HepG2 (cell line): ENCODE measurements around the gene SH3GL1. TPM values are rescaled to one million over a fixed set of nuclear protein-coding genes. Genes with fewer than 3 reads are reported as not detected.

Source experiments
- CHD4 ChIP-seq: fragments of 200-600 bp; sonication (generic); IDR thresholded peaks from 2 replicates; pipeline ENCODE4 v1.7.0; 2017; ENCODE audit warnings: mild to moderate bottlenecking, low read length, borderline replicate concordance
- CREM ChIP-seq, 2 experiments: sonication (generic) in 1 of 2; formaldehyde crosslinking in 1 of 2; IDR thresholded peaks; 2 replicates each; pipeline versions ENCODE4 v1.4.0 to v1.6.1; 2016 to 2020; ENCODE audit warnings: antibody characterized with exemption in 1 of 2, mild to moderate bottlenecking in 1 of 2, missing genetic modification reagents in 1 of 2
- GTF3A ChIP-seq: sonication (generic); formaldehyde crosslinking; conservative IDR thresholded peaks from 2 replicates; pipeline ENCODE4 v1.4.0; 2020; ENCODE audit warnings: mild to moderate bottlenecking, missing genetic modification reagents
- HIVEP1 ChIP-seq: sonication (generic); formaldehyde crosslinking; IDR thresholded peaks from 2 replicates; pipeline ENCODE4 v1.4.0; 2020; ENCODE audit warnings: mild to moderate bottlenecking, missing genetic modification reagents
- HOXA5 ChIP-seq: sonication (generic); formaldehyde crosslinking; IDR thresholded peaks from 2 replicates; pipeline ENCODE4 v1.4.0; 2020; ENCODE audit warnings: missing genetic modification reagents
- JUNB ChIP-seq: sonication (generic); formaldehyde crosslinking; IDR thresholded peaks from 2 replicates; pipeline ENCODE4 v1.8.0; 2022; ENCODE audit warnings: missing genetic modification reagents, mild to moderate bottlenecking, borderline replicate concordance
- KDM1A ChIP-seq: IDR thresholded peaks from 2 replicates; pipeline ENCODE4 v1.6.1; 2016; ENCODE audit warnings: missing compliant biosample characterization
- MTA1 ChIP-seq: sonication (generic); formaldehyde crosslinking; IDR thresholded peaks from 2 replicates; pipeline ENCODE4 v1.4.0; 2020; ENCODE audit warnings: missing genetic modification reagents, mild to moderate bottlenecking, borderline replicate concordance
- POLR2G ChIP-seq: fragments of 200-400 bp; formaldehyde crosslinking; IDR thresholded peaks from 2 replicates; pipeline ENCODE4 v1.6.1; 2018; ENCODE audit warnings: mild to moderate bottlenecking, low read depth, low read length, moderate library complexity
- SAP130 ChIP-seq: IDR thresholded peaks from 2 replicates; pipeline ENCODE4 v1.6.1; 2016; ENCODE audit warnings: low read depth
- SP140L ChIP-seq: sonication (generic); formaldehyde crosslinking; IDR thresholded peaks from 2 replicates; pipeline ENCODE4 v1.4.0; 2020; ENCODE audit warnings: missing genetic modification reagents, borderline replicate concordance
- SP2 ChIP-seq: sonication (generic); formaldehyde crosslinking; IDR thresholded peaks from 2 replicates; pipeline ENCODE4 v1.5.1; 2020; ENCODE audit warnings: mild to moderate bottlenecking, missing genetic modification reagents
- SP5 ChIP-seq: IDR thresholded peaks from 2 replicates; pipeline ENCODE4 v1.6.1; 2016; ENCODE audit warnings: low read depth, borderline replicate concordance
- TAF1 ChIP-seq: sonication (generic); formaldehyde crosslinking; IDR thresholded peaks from 2 replicates; pipeline ENCODE4 v1.4.0; 2020; ENCODE audit warnings: missing genetic modification reagents
- TCF7L2 ChIP-seq: IDR thresholded peaks from 2 replicates; pipeline ENCODE4 v1.6.1; 2011; ENCODE audit warnings: mild to moderate bottlenecking, low read depth, low read length, moderate library complexity
- ZBTB1 ChIP-seq: sonication (generic); formaldehyde crosslinking; IDR thresholded peaks from 2 replicates; pipeline ENCODE4 v1.4.0; 2020; ENCODE audit warnings: missing genetic modification reagents, borderline replicate concordance
- ZMYM4 ChIP-seq: sonication (generic); formaldehyde crosslinking; IDR thresholded peaks from 2 replicates; pipeline ENCODE4 v1.8.1; 2023; ENCODE audit warnings: mild to moderate bottlenecking, missing genetic modification reagents
- ZNF232 ChIP-seq: sonication (generic); formaldehyde crosslinking; IDR thresholded peaks from 2 replicates; pipeline ENCODE4 v1.4.0; 2020; ENCODE audit warnings: missing genetic modification reagents, borderline replicate concordance
- ZNF589 ChIP-seq: sonication (generic); formaldehyde crosslinking; conservative IDR thresholded peaks from 2 replicates; pipeline ENCODE4 v1.8.0; 2022; ENCODE audit warnings: mild to moderate bottlenecking, moderate library complexity, missing genetic modification reagents
- ZSCAN31 ChIP-seq: sonication (generic); formaldehyde crosslinking; IDR thresholded peaks from 2 replicates; pipeline ENCODE4 v1.5.0; 2020; ENCODE audit warnings: low read depth, mild to moderate bottlenecking, missing genetic modification reagents
- polyA plus RNA-seq, 8 experiments: library from polyadenylated mRNA; depleted of rRNA in 3 of 8; stranded (reverse) in 7 of 8; unstranded in 1 of 8; fragments of >200 nt; fragmentation: Illumina TruSeq in 4 of 8; extraction: Trizol in 4 of 8; gene quantifications; 2 replicates each; pipeline versions ENCODE4 v1.2.1 to v1.2.3, GENCODE V29; 2011 to 2016; ENCODE audit warnings: low read depth in 4 of 8, missing spikeins in 1 of 8, mixed read lengths in 1 of 8; ENCODE audit not compliant: insufficient read depth in 1 of 8
- total RNA-seq, 5 experiments: library from RNA; depleted of rRNA; stranded (reverse); fragments of >200 nt; fragmentation: Illumina TruSeq; extraction: Trizol; gene quantifications; 2 replicates each; pipeline ENCODE4 v1.2.3, GENCODE V29; 2016; ENCODE audit warnings: low read depth in 1 of 5
- TF ChIP-seq, protein P1 (sequence below), 2 experiments: sonication (generic) in 1 of 2; formaldehyde crosslinking in 1 of 2; IDR thresholded peaks; 2 replicates each; pipeline versions ENCODE4 v1.6.1 to v1.9.0; 2014 to 2022; ENCODE audit warnings: antibody characterized with exemption in 1 of 2, borderline replicate concordance in 1 of 2, inconsistent platforms in 1 of 2, low read depth in 1 of 2, missing genetic modification reagents in 1 of 2
- TF ChIP-seq, protein P2 (sequence below): sonication (generic); formaldehyde crosslinking; IDR thresholded peaks from 2 replicates; pipeline ENCODE4 v1.5.0; 2020; ENCODE audit warnings: mild to moderate bottlenecking, missing genetic modification reagents

SH3GL1 gene
- total and polyA plus RNA-seq, 2 of the 13 experiments (the other 11 are each of a cell fraction or from before 2014, with no cell fraction given), result 33.0 to 45.1 TPM

DNA sequence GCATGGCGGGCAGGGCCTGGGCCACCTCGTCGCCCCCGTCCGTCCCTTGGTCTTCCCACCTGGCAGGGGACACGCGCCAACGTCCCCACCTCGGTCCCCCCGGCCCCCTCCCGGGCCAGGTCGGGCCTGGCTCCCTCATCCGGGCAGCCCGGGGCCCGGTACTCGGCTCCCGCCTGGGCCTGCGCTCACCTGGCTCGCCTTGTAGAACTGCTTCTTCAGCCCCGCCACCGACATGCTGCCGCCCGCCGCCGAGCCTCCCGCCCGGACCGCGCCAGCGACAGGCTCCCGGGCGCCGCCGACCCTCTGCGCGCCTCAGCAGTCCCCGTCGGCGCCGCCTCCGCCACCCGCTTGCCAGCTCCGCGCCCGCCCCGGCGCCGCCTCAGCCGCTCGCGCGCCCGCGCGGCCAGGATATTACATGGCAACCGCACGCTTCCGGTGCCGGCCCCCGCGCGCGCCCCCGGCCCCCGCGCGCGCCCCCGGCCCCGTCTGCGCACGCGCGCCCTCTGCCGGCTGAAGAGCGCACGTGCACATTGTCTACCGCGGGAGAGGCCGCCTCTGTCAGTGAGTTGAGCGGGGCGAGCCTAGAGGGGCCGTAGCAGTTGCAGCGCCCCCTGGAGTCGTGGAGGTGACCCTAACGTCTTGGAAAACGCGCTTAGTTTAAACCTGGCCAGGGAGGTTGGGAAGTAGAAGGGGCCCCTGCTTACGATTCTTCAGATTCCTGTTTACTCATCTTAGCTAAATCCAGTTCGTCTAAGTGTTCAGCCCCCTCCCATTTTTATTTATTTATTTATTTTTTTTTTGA, at the start of gene SH3GL1 (continued):
- TF ChIP-seq CHD4 (no peak), MTA1 (no peak), ZNF589 (CRISPR knock-in tag) (peak; percentile 79; the same call in 1 of the 2 replicates), TCF7L2 (no peak), JUNB (no peak), TAF1 (CRISPR knock-in tag) (peak; percentile 46; the same call in 1 of the 2 replicates), SAP130 (CRISPR knock-in tag) (peak; percentile 93), KDM1A (no peak), SP2 (CRISPR knock-in tag) (peak; percentile 75), ZNF232 (CRISPR knock-in tag) (no peak), ZMYM4 (peak; percentile 97), CREM (IDR thresholded peaks at IDR 0.05) (peak; percentile 34; the same call in 1 of the 2 replicates), CREM (CRISPR knock-in tag; IDR thresholded peaks at IDR 0.05) (no peak), SP5 (CRISPR knock-in tag) (no peak), SP140L (CRISPR knock-in tag) (no peak), ZBTB1 (CRISPR knock-in tag) (no peak), GTF3A (CRISPR knock-in tag) (no peak), HOXA5 (CRISPR knock-in tag) (peak; percentile 88), HIVEP1 (no peak), POLR2G (0 out of 2 replicates have a peak, but pooled peaks have one; percentile 36), ZSCAN31 (CRISPR knock-in tag) (no peak; the same call in 1 of the 2 replicates)
- TF ChIP-seq, protein P1, sequence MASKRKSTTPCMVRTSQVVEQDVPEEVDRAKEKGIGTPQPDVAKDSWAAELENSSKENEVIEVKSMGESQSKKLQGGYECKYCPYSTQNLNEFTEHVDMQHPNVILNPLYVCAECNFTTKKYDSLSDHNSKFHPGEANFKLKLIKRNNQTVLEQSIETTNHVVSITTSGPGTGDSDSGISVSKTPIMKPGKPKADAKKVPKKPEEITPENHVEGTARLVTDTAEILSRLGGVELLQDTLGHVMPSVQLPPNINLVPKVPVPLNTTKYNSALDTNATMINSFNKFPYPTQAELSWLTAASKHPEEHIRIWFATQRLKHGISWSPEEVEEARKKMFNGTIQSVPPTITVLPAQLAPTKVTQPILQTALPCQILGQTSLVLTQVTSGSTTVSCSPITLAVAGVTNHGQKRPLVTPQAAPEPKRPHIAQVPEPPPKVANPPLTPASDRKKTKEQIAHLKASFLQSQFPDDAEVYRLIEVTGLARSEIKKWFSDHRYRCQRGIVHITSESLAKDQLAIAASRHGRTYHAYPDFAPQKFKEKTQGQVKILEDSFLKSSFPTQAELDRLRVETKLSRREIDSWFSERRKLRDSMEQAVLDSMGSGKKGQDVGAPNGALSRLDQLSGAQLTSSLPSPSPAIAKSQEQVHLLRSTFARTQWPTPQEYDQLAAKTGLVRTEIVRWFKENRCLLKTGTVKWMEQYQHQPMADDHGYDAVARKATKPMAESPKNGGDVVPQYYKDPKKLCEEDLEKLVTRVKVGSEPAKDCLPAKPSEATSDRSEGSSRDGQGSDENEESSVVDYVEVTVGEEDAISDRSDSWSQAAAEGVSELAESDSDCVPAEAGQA (IDR thresholded peaks at IDR 0.05; ENCODE audit: low read depth), result peak; percentile 37; the same call in 1 of the 2 replicates
- TF ChIP-seq, protein P1 (CRISPR knock-in tag; IDR thresholded peaks at IDR 0.05; ENCODE audit: borderline replicate concordance), result no peak
- TF ChIP-seq, protein P2, sequence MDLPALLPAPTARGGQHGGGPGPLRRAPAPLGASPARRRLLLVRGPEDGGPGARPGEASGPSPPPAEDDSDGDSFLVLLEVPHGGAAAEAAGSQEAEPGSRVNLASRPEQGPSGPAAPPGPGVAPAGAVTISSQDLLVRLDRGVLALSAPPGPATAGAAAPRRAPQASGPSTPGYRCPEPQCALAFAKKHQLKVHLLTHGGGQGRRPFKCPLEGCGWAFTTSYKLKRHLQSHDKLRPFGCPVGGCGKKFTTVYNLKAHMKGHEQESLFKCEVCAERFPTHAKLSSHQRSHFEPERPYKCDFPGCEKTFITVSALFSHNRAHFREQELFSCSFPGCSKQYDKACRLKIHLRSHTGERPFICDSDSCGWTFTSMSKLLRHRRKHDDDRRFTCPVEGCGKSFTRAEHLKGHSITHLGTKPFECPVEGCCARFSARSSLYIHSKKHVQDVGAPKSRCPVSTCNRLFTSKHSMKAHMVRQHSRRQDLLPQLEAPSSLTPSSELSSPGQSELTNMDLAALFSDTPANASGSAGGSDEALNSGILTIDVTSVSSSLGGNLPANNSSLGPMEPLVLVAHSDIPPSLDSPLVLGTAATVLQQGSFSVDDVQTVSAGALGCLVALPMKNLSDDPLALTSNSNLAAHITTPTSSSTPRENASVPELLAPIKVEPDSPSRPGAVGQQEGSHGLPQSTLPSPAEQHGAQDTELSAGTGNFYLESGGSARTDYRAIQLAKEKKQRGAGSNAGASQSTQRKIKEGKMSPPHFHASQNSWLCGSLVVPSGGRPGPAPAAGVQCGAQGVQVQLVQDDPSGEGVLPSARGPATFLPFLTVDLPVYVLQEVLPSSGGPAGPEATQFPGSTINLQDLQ, result no peak
